ENCODE results near the gene GJC2.

GRCh38 chr1:228184152-228184551 is 34.4 kb downstream of the GJC2 start:
- TF ChIP-seq CTCF (IDR thresholded peaks at IDR 0.05) (no peak), EP300 (IDR thresholded peaks at IDR 0.05) (no peak), POLR2A (IDR thresholded peaks at IDR 0.05) (no peak), POLR2AphosphoS5 (IDR thresholded peaks at IDR 0.05) (no peak)

Measured in gastroesophageal sphincter (tissue), 3 donors.